ENCODE data around the gene DDTL.

The DDTL gene

DNA sequence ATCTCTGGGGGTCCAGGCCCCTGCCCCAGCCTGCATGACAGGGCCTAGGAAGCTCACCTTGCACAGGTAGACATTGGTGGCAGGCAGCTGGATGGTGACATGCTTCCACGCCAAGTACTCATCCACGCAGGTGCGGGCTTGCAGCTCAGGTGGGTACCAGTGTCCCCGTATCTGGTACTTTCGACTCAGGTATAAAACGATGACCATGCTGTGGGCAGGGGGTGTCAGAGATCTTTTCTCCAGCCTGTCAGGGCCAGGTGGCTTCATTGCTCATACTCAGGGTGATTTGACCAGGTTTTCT lies 40.2 kb downstream of the DDTL start:
- no peaks in the 10 kb centered on the region for H3K9me3 ChIP-seq (ENCODE audit: insufficient read depth, low read depth, low read length)
- H3K4me1 ChIP-seq (ENCODE audit: insufficient read depth, low read length, poor library complexity, severe bottlenecking) = peaks cover 3% of the 10 kb centered on the region
- H3K79me2 ChIP-seq (ENCODE audit: insufficient read depth, low read length) = peaks cover 5% of the 10 kb centered on the region
- H3K36me3 ChIP-seq (ENCODE audit: insufficient read depth, low read length) = no peaks in the 10 kb centered on the region
- H2AFZ ChIP-seq (ENCODE audit: low read length) = no peak overlapping the region
- no peak overlapping the region for H3K4me2 ChIP-seq (ENCODE audit: low read depth, low read length, poor library complexity, severe bottlenecking)
- no peaks in the 10 kb centered on the region for H3K9me2 ChIP-seq (replicated peaks; ENCODE audit: low read depth, low read length)
- no peak overlapping the region for H3K4me3 ChIP-seq (ENCODE audit: low read length, poor library complexity, severe bottlenecking)
- TF ChIP-seq, protein P1, sequence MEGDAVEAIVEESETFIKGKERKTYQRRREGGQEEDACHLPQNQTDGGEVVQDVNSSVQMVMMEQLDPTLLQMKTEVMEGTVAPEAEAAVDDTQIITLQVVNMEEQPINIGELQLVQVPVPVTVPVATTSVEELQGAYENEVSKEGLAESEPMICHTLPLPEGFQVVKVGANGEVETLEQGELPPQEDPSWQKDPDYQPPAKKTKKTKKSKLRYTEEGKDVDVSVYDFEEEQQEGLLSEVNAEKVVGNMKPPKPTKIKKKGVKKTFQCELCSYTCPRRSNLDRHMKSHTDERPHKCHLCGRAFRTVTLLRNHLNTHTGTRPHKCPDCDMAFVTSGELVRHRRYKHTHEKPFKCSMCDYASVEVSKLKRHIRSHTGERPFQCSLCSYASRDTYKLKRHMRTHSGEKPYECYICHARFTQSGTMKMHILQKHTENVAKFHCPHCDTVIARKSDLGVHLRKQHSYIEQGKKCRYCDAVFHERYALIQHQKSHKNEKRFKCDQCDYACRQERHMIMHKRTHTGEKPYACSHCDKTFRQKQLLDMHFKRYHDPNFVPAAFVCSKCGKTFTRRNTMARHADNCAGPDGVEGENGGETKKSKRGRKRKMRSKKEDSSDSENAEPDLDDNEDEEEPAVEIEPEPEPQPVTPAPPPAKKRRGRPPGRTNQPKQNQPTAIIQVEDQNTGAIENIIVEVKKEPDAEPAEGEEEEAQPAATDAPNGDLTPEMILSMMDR (conservative IDR thresholded peaks at IDR 0.05; ENCODE audit: low read length) = no peak
- TF ChIP-seq EZH2phosphoT487 (IDR thresholded peaks at IDR 0.05; ENCODE audit: borderline replicate concordance) = no peak
- no peaks in the 10 kb centered on the region for H3F3A ChIP-seq (ENCODE audit: low read depth)
- no peaks in the 10 kb centered on the region for H3K27me3 ChIP-seq (ENCODE audit: insufficient read depth, low read length, poor library complexity, severe bottlenecking)
- no peak overlapping the region for H3K9ac ChIP-seq (ENCODE audit: low read depth, low read length, poor library complexity, severe bottlenecking)
- H4K20me1 ChIP-seq (ENCODE audit: insufficient read depth, low read length, poor library complexity, severe bottlenecking) = peaks cover 2% of the 10 kb centered on the region

DNA sequence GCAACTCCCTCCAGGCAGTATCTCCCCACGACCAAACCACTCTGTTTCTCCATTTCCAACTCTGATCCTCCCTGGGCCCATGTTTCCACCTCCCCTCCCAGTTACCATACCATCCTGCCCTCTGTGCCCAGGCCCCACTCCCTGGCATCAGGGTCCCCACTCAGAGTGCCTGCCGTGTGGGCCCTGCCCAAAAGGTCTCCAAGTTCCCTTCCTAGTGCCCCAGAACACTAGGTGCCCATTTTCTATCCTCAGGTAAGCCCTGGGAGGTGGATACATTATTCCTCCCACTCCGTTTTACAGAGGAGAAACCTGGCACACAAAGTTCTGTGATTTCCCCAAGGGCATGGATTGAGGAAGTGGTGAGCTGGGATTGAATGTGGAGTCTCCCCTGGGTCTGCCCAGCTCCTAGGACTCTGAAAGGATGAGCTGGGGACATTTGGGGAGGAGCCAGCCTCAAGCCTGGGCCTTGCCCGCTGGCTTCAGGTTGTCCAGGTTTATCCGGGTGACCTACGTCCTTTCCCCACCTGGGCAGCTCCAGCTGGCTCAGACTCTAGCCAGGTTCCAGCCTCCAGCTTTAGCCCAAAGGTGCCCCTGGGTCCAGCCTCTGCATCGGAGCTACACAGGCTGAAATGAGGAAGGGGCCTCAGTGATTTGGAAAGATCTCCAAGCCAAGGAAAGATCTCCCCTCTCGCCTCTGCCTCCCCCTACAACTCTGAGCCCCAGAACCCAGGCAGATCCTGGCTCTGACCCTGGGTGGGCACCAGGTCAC lies 40.7 kb downstream of the DDTL start:
- Histone ChIP-seq H2AFZ (ENCODE audit: low read length) (no peak overlapping the region), H3K79me2 (ENCODE audit: insufficient read depth, low read length) (peaks cover 10% of the 10 kb centered on the region), H3K4me3 (ENCODE audit: low read length, poor library complexity, severe bottlenecking) (no peak overlapping the region), H3K4me1 (ENCODE audit: insufficient read depth, low read length, poor library complexity, severe bottlenecking) (peaks cover 3% of the 10 kb centered on the region), H3F3A (ENCODE audit: low read depth) (no peaks in the 10 kb centered on the region), H3K9me2 (replicated peaks; ENCODE audit: low read depth, low read length) (no peaks in the 10 kb centered on the region), H3K4me2 (ENCODE audit: low read depth, low read length, poor library complexity, severe bottlenecking) (no peak overlapping the region), H3K36me3 (ENCODE audit: insufficient read depth, low read length) (no peaks in the 10 kb centered on the region), H3K27me3 (ENCODE audit: insufficient read depth, low read length, poor library complexity, severe bottlenecking) (no peaks in the 10 kb centered on the region), H4K20me1 (ENCODE audit: insufficient read depth, low read length, poor library complexity, severe bottlenecking) (peaks cover 7% of the 10 kb centered on the region), H3K9me3 (ENCODE audit: insufficient read depth, low read depth, low read length) (no peaks in the 10 kb centered on the region), H3K9ac (ENCODE audit: low read depth, low read length, poor library complexity, severe bottlenecking) (no peak overlapping the region)
- TF ChIP-seq, protein P1 (conservative IDR thresholded peaks at IDR 0.05; ENCODE audit: low read length) = no peak
- TF ChIP-seq EZH2phosphoT487 (IDR thresholded peaks at IDR 0.05; ENCODE audit: borderline replicate concordance) = no peak

DNA sequence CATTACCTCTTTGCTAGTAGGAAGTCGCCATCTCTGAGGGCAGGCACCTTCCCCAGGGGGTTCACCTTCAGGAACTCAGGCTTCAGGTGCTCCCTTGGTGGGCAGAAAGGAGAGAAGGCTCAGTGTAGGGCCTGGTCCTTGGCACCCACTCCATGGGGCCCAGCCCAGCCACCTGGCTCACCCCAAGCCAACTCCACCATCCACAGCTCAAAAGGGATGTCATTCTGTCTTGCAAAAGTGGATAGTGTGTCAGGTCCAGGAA lies 41.3 kb downstream of the DDTL start:
- Histone ChIP-seq H4K20me1 (ENCODE audit: insufficient read depth, low read length, poor library complexity, severe bottlenecking) (peaks cover 7% of the 10 kb centered on the region), H3K79me2 (ENCODE audit: insufficient read depth, low read length) (peaks cover 15% of the 10 kb centered on the region), H3K4me2 (ENCODE audit: low read depth, low read length, poor library complexity, severe bottlenecking) (no peak overlapping the region), H3K9me2 (replicated peaks; ENCODE audit: low read depth, low read length) (no peaks in the 10 kb centered on the region), H3K36me3 (ENCODE audit: insufficient read depth, low read length) (no peaks in the 10 kb centered on the region), H3F3A (ENCODE audit: low read depth) (no peaks in the 10 kb centered on the region), H3K27me3 (ENCODE audit: insufficient read depth, low read length, poor library complexity, severe bottlenecking) (no peaks in the 10 kb centered on the region), H3K9ac (ENCODE audit: low read depth, low read length, poor library complexity, severe bottlenecking) (no peak overlapping the region), H3K9me3 (ENCODE audit: insufficient read depth, low read depth, low read length) (no peaks in the 10 kb centered on the region), H3K4me3 (ENCODE audit: low read length, poor library complexity, severe bottlenecking) (no peak overlapping the region), H3K4me1 (ENCODE audit: insufficient read depth, low read length, poor library complexity, severe bottlenecking) (peaks cover 6% of the 10 kb centered on the region), H2AFZ (ENCODE audit: low read length) (no peak overlapping the region)
- TF ChIP-seq, protein P1 (conservative IDR thresholded peaks at IDR 0.05; ENCODE audit: low read length) = no peak
- TF ChIP-seq EZH2phosphoT487 (IDR thresholded peaks at IDR 0.05; ENCODE audit: borderline replicate concordance) = no peak

Data from Loucy (cell line).